Kidney (tissue), 14 donors: ENCODE results near the gene NDUFS1. TPM values are rescaled to one million over a fixed set of nuclear protein-coding genes. Genes with fewer than 3 reads are reported as not detected.

Experiments
- DNase-seq, 5 donors: peaks; one replicate each; pipeline ENCODE4 v3.0.0-alpha.2; 2013 to 2020
- FAIRE-seq: peaks from 2 replicates; lab custom pipeline; 2012; peaks lifted over from hg19 to GRCh38; lab: Jason Lieb, UNC
- H3K27ac ChIP-seq, 2 donors: one replicate each; pipeline ENCODE4 v1.7.0; 2013; ENCODE audit warnings: low read depth in 2 of 2, low read length in 2 of 2, inconsistent platforms in 1 of 2
- H3K27me3 ChIP-seq: one replicate; pipeline ENCODE4 v1.7.1; 2013; ENCODE audit warnings: low read length, inconsistent platforms; ENCODE audit not compliant: control insufficient read depth, insufficient read depth
- H3K36me3 ChIP-seq, 3 donors: one replicate each; pipeline versions ENCODE4 v1.7.0 to v1.7.1; 2013; ENCODE audit warnings: low read length in 3 of 3, control low read depth in 1 of 3, inconsistent platforms in 1 of 3; ENCODE audit not compliant: insufficient read depth in 3 of 3, control insufficient read depth in 2 of 3
- H3K4me1 ChIP-seq, 3 donors: one replicate each; pipeline versions ENCODE4 v1.7.0 to v1.7.1; 2013; ENCODE audit warnings: low read length in 3 of 3, inconsistent platforms in 1 of 3, low read depth in 1 of 3; ENCODE audit not compliant: control insufficient read depth in 2 of 3, insufficient read depth in 2 of 3
- H3K4me3 ChIP-seq, 3 donors: one replicate each; pipeline versions ENCODE4 v1.7.0 to v1.8.1; 2013; ENCODE audit warnings: low read length in 3 of 3, control low read depth in 1 of 3, inconsistent platforms in 1 of 3
- H3K9ac ChIP-seq, 3 donors: one replicate each; pipeline versions ENCODE4 v1.7.0 to v1.7.1; 2013; ENCODE audit warnings: low read length in 3 of 3, control low read depth in 1 of 3, inconsistent platforms in 1 of 3
- H3K9me3 ChIP-seq, 3 donors: one replicate each; pipeline versions ENCODE4 v1.7.0 to v1.7.1; 2013; ENCODE audit warnings: low read length in 3 of 3, control low read depth in 1 of 3, inconsistent platforms in 1 of 3; ENCODE audit not compliant: control insufficient read depth in 2 of 3, insufficient read depth in 1 of 3
- CTCF ChIP-seq: IDR thresholded peaks from 3 replicates; pipeline ENCODE4 v1.5.1; 2012; ENCODE audit warnings: mild to moderate bottlenecking, moderate library complexity, borderline replicate concordance; ENCODE audit not compliant: insufficient read depth; ENCODE audit errors: extremely low read depth
- intact Hi-C: fragments of 100-400 bp; cut with DNase I; formaldehyde crosslinking; loops from one replicate; pipeline ENCODE4 v1.11.1; 2022
- polyA plus RNA-seq: library from polyadenylated mRNA; stranded (reverse); fragments of 350-450 nt; fragmentation: Illumina TruSeq; extraction: RNeasy Lipid Tissue Mini Kit (QIAGEN cat#74804); gene quantifications from one replicate; pipeline ENCODE4 v1.2.3, GENCODE V29; 2014; ENCODE audit warnings: low read depth, low replicate concordance; ENCODE audit not compliant: insufficient read depth
- total RNA-seq: library from RNA; stranded (reverse); fragmentation: NEBNext Ultra II Directional; extraction: Animal tissue kit (Norgen Biotek cat#: 25700); gene quantifications from one replicate; pipeline ENCODE4 v1.2.1, GENCODE V29; 2021
- donor health status: control.
- donor health status: control.
- donor health status: control.
- donor health status: control.
- donor health status: control.
- donor health status: DM: yes; HTN: yes; CAD: no.
- donor health status: Normal renal cell carcinoma (clear cell type).

NDUFS1 gene
- total and polyA plus RNA-seq, 2 donors from 2014 or later: 67.6 to 97.2 TPM

GRCh38 chr2:206084870-206085741 lies 74.1 kb downstream of the NDUFS1 start:
- FAIRE-seq: no peak
- Histone ChIP-seq H3K27me3 (no peaks in the 10 kb centered on the region), H3K36me3 (no peaks in the 10 kb centered on the region), H3K4me1 (peaks cover 0 to 3% (median 2%) of the 10 kb centered on the region in 3 donors), H3K9ac (peak overlapping the region; percentile 77 to 99 (median 99)), H3K27ac (peak overlapping the region; percentile 97 to 99), H3K9me3 (no peaks in the 10 kb centered on the region), H3K4me3 (peak overlapping the region; percentile 85 to 97 (median 95))
- no peak for TF ChIP-seq CTCF
- intact Hi-C loops: no loop called here
- peak; percentile 37 to 84 (median 61) for DNase-seq

- H3K4me3 ChIP-seq: peak overlapping the region; percentile 85 to 97 (median 95)
- peak overlapping the region; percentile 97 to 99 for H3K27ac ChIP-seq
- peak overlapping the region; percentile 77 to 99 (median 99) for H3K9ac ChIP-seq
- H3K36me3 ChIP-seq: no peaks in the 10 kb centered on the region
- peak; percentile 73 to 92 (median 81) for DNase-seq
- TF ChIP-seq CTCF: no peak
- H3K4me1 ChIP-seq: peaks cover 0 to 3% (median 2%) of the 10 kb centered on the region in 3 donors
- no peaks in the 10 kb centered on the region for H3K27me3 ChIP-seq
- FAIRE-seq: no peak
- no peaks in the 10 kb centered on the region for H3K9me3 ChIP-seq
- intact Hi-C loops: no loop called here
Measured at GRCh38 chr2:206084439-206084869, 74.8 kb downstream of the NDUFS1 start.

GRCh38 chr2:206083602-206084438 lies 75.4 kb downstream of the NDUFS1 start:
- Histone ChIP-seq H3K36me3 (no peaks in the 10 kb centered on the region), H3K9ac (peak overlapping the region; percentile 77 to 99 (median 99)), H3K9me3 (no peaks in the 10 kb centered on the region), H3K4me3 (peak overlapping the region; percentile 85 to 97 (median 95)), H3K27me3 (no peaks in the 10 kb centered on the region), H3K4me1 (peaks cover 0 to 3% (median 2%) of the 10 kb centered on the region in 3 donors), H3K27ac (peak overlapping the region; percentile 97 to 99)
- FAIRE-seq: no peak
- intact Hi-C loops: no loop called here
- no peak for TF ChIP-seq CTCF
- peak in 4 of 5 donors; percentile 16 to 48 (median 28) for DNase-seq
